ENCODE results near the gene ZIC5.

ZIC5 gene

DNA sequence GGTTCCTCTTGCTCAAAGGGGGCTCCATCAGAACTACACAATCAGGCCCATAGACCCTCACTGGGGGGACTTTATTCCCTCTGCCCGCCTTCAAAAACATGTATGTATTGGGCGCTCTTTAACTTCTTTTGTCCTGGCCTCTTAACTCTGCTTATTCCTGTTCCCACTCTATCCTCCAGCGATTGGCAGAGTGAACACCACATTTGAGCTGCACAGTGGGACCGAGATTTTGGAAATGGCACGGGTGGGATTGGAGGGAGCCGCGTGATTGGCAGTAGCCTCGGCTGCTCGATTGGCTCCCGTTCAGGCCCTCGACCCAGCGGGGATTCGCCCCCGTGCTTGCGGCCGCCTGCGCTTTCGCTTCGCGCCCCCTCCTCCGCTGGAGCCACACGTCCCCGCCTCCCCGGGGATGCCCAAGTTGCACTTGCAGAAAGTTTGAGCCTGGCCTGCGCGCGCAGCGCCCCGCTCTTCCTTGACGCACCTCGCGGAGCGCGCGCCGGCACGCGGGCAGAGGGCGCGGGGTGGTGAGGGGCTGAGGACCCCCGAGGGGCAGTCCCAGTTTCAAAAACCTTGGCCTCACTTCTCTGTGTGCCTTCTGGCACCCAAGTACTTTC, at the start of gene ZIC5:
ZIC5 (minus strand) TSS at position 192 of the 614 bp plus-strand sequence; CDS start at position 28, 164 bp downstream.
- TF ChIP-seq, protein P1, sequence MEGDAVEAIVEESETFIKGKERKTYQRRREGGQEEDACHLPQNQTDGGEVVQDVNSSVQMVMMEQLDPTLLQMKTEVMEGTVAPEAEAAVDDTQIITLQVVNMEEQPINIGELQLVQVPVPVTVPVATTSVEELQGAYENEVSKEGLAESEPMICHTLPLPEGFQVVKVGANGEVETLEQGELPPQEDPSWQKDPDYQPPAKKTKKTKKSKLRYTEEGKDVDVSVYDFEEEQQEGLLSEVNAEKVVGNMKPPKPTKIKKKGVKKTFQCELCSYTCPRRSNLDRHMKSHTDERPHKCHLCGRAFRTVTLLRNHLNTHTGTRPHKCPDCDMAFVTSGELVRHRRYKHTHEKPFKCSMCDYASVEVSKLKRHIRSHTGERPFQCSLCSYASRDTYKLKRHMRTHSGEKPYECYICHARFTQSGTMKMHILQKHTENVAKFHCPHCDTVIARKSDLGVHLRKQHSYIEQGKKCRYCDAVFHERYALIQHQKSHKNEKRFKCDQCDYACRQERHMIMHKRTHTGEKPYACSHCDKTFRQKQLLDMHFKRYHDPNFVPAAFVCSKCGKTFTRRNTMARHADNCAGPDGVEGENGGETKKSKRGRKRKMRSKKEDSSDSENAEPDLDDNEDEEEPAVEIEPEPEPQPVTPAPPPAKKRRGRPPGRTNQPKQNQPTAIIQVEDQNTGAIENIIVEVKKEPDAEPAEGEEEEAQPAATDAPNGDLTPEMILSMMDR (IDR thresholded peaks at IDR 0.05; ENCODE audit: insufficient read depth, low read length, poor library complexity, severe bottlenecking) = no peak
- no peak for DNase-seq (ENCODE audit: extremely low read depth, insufficient read length)
- Histone ChIP-seq H3K4me3 (replicated peaks; ENCODE audit: low read depth, low read length) (no peak within 1 kb of the TSS), H3K27me3 (replicated peaks; ENCODE audit: control insufficient read depth, insufficient read depth, low read length) (peaks cover 4% of the 10 kb centered on the region), H3K36me3 (ENCODE audit: control insufficient read depth, insufficient read depth, low read length) (no peaks in the 10 kb centered on the region)

DNA sequence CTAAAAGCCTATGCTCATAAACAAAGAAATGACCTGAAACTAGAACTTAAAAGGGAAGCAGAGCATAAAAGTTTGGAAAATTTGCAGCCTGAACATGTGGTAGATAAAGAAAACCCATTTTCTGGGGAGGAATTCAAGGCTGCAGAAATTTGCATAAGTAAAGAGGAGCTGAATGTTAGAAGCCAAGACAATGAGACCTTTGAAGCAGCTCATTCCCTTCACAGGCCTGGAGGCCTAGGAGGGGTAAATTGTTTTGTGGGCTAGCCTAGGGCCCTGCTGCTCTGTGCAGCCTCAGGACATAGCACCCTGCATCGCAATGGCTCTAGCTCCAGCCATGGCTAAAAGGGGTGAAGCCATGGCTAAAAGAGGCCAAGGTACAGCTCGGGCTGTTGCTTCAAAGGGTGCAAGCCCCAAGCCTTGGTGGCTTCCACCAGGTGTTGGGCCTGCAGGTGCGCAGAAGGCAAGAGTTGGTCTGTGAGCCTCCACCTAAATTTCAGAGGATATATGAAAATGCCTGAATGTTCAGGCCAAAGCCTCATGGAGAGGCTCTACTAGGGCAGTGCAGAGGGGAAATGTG, 48.3 kb upstream of the ZIC5 start:
- TF ChIP-seq, protein P1 (IDR thresholded peaks at IDR 0.05; ENCODE audit: insufficient read depth, low read length, poor library complexity, severe bottlenecking) = no peak
- no peak overlapping the region for H3K4me3 ChIP-seq (replicated peaks; ENCODE audit: low read depth, low read length)
- no peaks in the 10 kb centered on the region for H3K27me3 ChIP-seq (replicated peaks; ENCODE audit: control insufficient read depth, insufficient read depth, low read length)
- DNase-seq (ENCODE audit: extremely low read depth, insufficient read length) = no peak
- no peaks in the 10 kb centered on the region for H3K36me3 ChIP-seq (ENCODE audit: control insufficient read depth, insufficient read depth, low read length)

DNA sequence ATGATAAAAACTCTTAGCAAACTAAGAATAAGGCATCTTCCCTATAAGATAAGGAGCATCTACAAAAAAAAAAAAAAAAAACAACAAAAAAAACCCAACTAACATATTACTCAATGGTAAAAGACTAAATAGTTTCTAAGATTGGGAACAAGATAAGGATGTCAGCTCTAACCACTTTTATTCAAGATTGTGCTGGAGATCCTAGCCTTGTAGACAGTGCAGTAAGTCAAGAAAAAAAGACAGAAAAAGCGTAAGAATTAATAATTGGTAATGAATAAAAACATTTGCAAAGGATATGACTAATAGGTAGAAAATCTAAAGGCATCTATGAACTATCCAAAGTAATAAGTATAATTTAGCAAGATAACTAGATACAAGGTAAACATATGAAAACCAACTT, 43.1 kb upstream of the ZIC5 start:
- no peaks in the 10 kb centered on the region for H3K36me3 ChIP-seq (ENCODE audit: control insufficient read depth, insufficient read depth, low read length)
- DNase-seq (ENCODE audit: extremely low read depth, insufficient read length) = no peak
- TF ChIP-seq, protein P1 (IDR thresholded peaks at IDR 0.05; ENCODE audit: insufficient read depth, low read length, poor library complexity, severe bottlenecking) = no peak
- no peak overlapping the region for H3K4me3 ChIP-seq (replicated peaks; ENCODE audit: low read depth, low read length)
- H3K27me3 ChIP-seq (replicated peaks; ENCODE audit: control insufficient read depth, insufficient read depth, low read length) = no peaks in the 10 kb centered on the region

DNA sequence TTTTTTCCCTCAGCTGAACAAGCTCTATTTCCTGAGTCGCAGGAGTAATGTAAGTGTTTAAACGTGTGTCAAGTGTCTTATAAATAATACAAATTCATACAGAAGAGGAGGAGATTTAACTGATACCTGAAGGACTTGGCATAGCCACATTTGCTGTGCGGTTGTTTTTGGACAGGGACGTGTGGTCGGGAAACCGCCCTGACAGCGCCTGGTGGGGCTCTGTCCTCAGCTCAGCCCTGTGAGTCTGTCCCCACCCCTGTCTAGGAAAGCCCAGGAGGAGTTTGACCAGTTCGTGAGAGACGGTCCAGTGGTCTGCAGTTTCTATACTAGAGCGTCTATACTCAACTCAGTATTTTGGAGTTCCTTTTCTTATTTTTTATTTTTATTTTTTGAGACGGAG, 26.7 kb upstream of the ZIC5 start:
- H3K27me3 ChIP-seq (replicated peaks; ENCODE audit: control insufficient read depth, insufficient read depth, low read length) = no peaks in the 10 kb centered on the region
- no peak overlapping the region for H3K4me3 ChIP-seq (replicated peaks; ENCODE audit: low read depth, low read length)
- TF ChIP-seq, protein P1 (IDR thresholded peaks at IDR 0.05; ENCODE audit: insufficient read depth, low read length, poor library complexity, severe bottlenecking) = no peak

DNA sequence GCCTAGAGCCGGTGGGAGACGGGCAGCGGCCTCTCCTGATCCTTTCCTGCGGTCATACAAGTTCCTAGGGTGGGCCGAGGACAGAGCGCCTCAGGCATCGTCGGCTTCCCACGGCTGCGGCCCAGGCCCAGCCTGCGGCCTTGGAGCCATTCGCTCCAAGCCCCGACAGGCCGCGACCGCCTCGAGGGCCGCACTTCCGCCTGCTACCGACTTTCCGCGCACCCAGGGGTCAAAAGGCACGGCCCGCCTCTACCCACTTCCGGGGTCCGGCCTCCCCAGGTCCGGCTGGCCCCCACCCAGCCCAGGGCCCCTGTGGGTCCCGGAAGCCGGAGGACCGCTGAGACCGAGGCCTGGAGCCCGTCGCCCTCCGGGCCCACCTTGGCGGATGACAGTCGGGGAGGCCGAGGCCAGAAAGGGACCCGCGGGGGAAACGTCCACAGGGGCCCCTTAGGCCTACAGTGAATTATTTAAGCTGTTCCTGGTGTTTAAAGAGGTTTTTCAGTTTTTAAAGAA, 26.2 kb upstream of the ZIC5 start:
- no peak overlapping the region for H3K4me3 ChIP-seq (replicated peaks; ENCODE audit: low read depth, low read length)
- H3K27me3 ChIP-seq (replicated peaks; ENCODE audit: control insufficient read depth, insufficient read depth, low read length) = no peaks in the 10 kb centered on the region
- DNase-seq (ENCODE audit: extremely low read depth, insufficient read length) = no peak
- H3K36me3 ChIP-seq (ENCODE audit: control insufficient read depth, insufficient read depth, low read length) = no peaks in the 10 kb centered on the region
- TF ChIP-seq, protein P1 (IDR thresholded peaks at IDR 0.05; ENCODE audit: insufficient read depth, low read length, poor library complexity, severe bottlenecking) = no peak

More for the DNA sequence above, 26.7 kb upstream of the ZIC5 start:
- no peak for DNase-seq (ENCODE audit: extremely low read depth, insufficient read length)
- no peaks in the 10 kb centered on the region for H3K36me3 ChIP-seq (ENCODE audit: control insufficient read depth, insufficient read depth, low read length)

Data from GM06990 (cell line).